NOMO-1 treated with DMSO at 0.1 percent for 48 hours (cell line): Measurements from ENCODE around the gene AK1.

Experiments used
- DNase-seq: peaks from one replicate; lab custom pipeline; 2025; ENCODE audit not compliant: unreplicated experiment; lab: John Stamatoyannopoulos, UW

AK1 gene

GRCh38 chr9:127909839-127910273 lies 32.4 kb upstream of the AK1 start:
- DNase-seq = no peak

- no peak for DNase-seq
Observed at GRCh38 chr9:127908660-127908926, 31.1 kb upstream of the AK1 start.

GRCh38 chr9:127907867-127908659 lies 30.6 kb upstream of the AK1 start:
- DNase-seq = no peak

GRCh38 chr9:127905788-127906191 lies 28.3 kb upstream of the AK1 start:
- no peak for DNase-seq

- no peak for DNase-seq
Observed at GRCh38 chr9:127905004-127905728, 27.7 kb upstream of the AK1 start.

GRCh38 chr9:127904561-127905003 lies 27.1 kb upstream of the AK1 start:
- no peak for DNase-seq

GRCh38 chr9:127903557-127904475 lies 26.3 kb upstream of the AK1 start:
- DNase-seq = peak; percentile 64

- DNase-seq = peak; percentile 34
Observed at GRCh38 chr9:127899128-127899943, 21.9 kb upstream of the AK1 start, which contains the start of gene ST6GALNAC6. ST6GALNAC6 (minus strand) TSS chr9:127899603; CDS start chr9:127897981, 1,622 bp downstream.

- no peak for DNase-seq
Observed at GRCh38 chr9:127898433-127899127, 21.1 kb upstream of the AK1 start.

GRCh38 chr9:127897193-127897692 lies 19.8 kb upstream of the AK1 start:
- DNase-seq = peak; percentile 74

- no peak for DNase-seq
Observed at GRCh38 chr9:127896395-127897192, 19.1 kb upstream of the AK1 start.

- DNase-seq = no peak
Observed at GRCh38 chr9:127895811-127896210, 18.3 kb upstream of the AK1 start.

GRCh38 chr9:127893392-127893791 lies 15.9 kb upstream of the AK1 start:
- DNase-seq = no peak

GRCh38 chr9:127892831-127893230 lies 15.4 kb upstream of the AK1 start:
- DNase-seq = no peak

- no peak for DNase-seq
Observed at GRCh38 chr9:127890053-127890452, 12.6 kb upstream of the AK1 start.

- DNase-seq = no peak
Observed at GRCh38 chr9:127887792-127888191, 10.3 kb upstream of the AK1 start.

GRCh38 chr9:127886401-127886972 lies 9.0 kb upstream of the AK1 start:
- DNase-seq = no peak

GRCh38 chr9:127885508-127886281 lies 8.2 kb upstream of the AK1 start:
- DNase-seq = no peak
